K562 (cell line): ENCODE results near the gene USP5. TPM values are rescaled to one million over a fixed set of nuclear protein-coding genes. Genes with fewer than 3 reads are reported as not detected.

Experiments used
- ETV5 ChIP-seq: sonication (generic); formaldehyde crosslinking; IDR thresholded peaks from 2 replicates; pipeline ENCODE4 v1.4.0; 2020; ENCODE audit warnings: low read depth, mild to moderate bottlenecking, missing genetic modification reagents
- HMG20B ChIP-seq: fragments of 250-450 bp; sonication (Bioruptor Pico); IDR thresholded peaks from 2 replicates; pipeline ENCODE4 v1.5.0; 2021; ENCODE audit warnings: mild to moderate bottlenecking
- JUND ChIP-seq, 2 experiments: IDR thresholded peaks; 2 replicates in 1 of 2; 3 replicates in 1 of 2; pipeline ENCODE4 v1.6.1; 2011; ENCODE audit warnings: borderline replicate concordance in 2 of 2, low read depth in 2 of 2, low read length in 2 of 2, improper control_type of control experiment in 1 of 2, missing biosample characterization in 1 of 2, missing genetic modification characterization in 1 of 2, missing genetic modification reagents in 1 of 2
- KHSRP ChIP-seq: fragments of 450-650 bp; IDR thresholded peaks from 2 replicates; pipeline ENCODE4 v1.6.1; 2017
- MCM2 ChIP-seq: fragments of 450-650 bp; IDR thresholded peaks from 2 replicates; pipeline ENCODE4 v1.6.1; 2017; ENCODE audit warnings: low read depth, mild to moderate bottlenecking
- MTA1 ChIP-seq: fragments of 450-650 bp; IDR thresholded peaks from 2 replicates; pipeline ENCODE4 v1.6.1; 2017; ENCODE audit warnings: borderline replicate concordance
- NR2C1 ChIP-seq, 2 experiments: fragments of 450-650 bp; IDR thresholded peaks; 2 replicates each; pipeline ENCODE4 v1.6.1; 2017; ENCODE audit warnings: mild to moderate bottlenecking in 2 of 2, antibody characterized with exemption in 1 of 2, inconsistent platforms in 1 of 2, missing compliant biosample characterization in 1 of 2, missing genetic modification characterization in 1 of 2
- OTX1 ChIP-seq: fragments of 450-650 bp; formaldehyde crosslinking; IDR thresholded peaks from 2 replicates; pipeline ENCODE4 v1.4.0; 2022; ENCODE audit warnings: mild to moderate bottlenecking
- POLR2A ChIP-seq: fragments of 450-650 bp; conservative IDR thresholded peaks from 2 replicates; pipeline ENCODE4 v1.6.1; 2016
- POLR2AphosphoS2 ChIP-seq: IDR thresholded peaks from 2 replicates; pipeline ENCODE4 v1.6.1; 2012; ENCODE audit warnings: low read length, improper control_type of control experiment
- POLR2G ChIP-seq: fragments of 200-400 bp; formaldehyde crosslinking; IDR thresholded peaks from 2 replicates; pipeline ENCODE4 v1.6.1; 2017; ENCODE audit warnings: low read depth, mild to moderate bottlenecking, antibody characterized with exemption, low read length, moderate library complexity
- SETDB1 ChIP-seq: IDR thresholded peaks from one replicate; pipeline ENCODE4 v1.6.1; 2012; ENCODE audit warnings: low read length, control low read depth, inconsistent platforms
- TAF15 ChIP-seq: fragments of 200-400 bp; formaldehyde crosslinking; IDR thresholded peaks from 2 replicates; pipeline ENCODE4 v1.6.1; 2017; ENCODE audit warnings: mild to moderate bottlenecking, low read depth, low read length, moderate library complexity
- TAF7 ChIP-seq: fragments of 450-650 bp; IDR thresholded peaks from 2 replicates; pipeline ENCODE4 v1.6.1; 2016; ENCODE audit warnings: missing genetic modification characterization, missing compliant biosample characterization
- TAL1 ChIP-seq: fragments of 450-650 bp; IDR thresholded peaks from 2 replicates; pipeline ENCODE4 v1.6.1; 2016; ENCODE audit warnings: mild to moderate bottlenecking
- TBP ChIP-seq: optimal IDR thresholded peaks from 2 replicates; pipeline ENCODE3; 2011; ENCODE audit warnings: low read depth, low read length, improper control_type of control experiment
- ZNF445 ChIP-seq: fragments of 250-450 bp; sonication (Bioruptor Pico); IDR thresholded peaks from 2 replicates; pipeline ENCODE4 v1.4.0; 2020; ENCODE audit warnings: low read depth, mild to moderate bottlenecking, moderate library complexity
- ZNF717 ChIP-seq: fragments of 250-450 bp; sonication (Bioruptor Pico); IDR thresholded peaks from 2 replicates; pipeline ENCODE4 v1.5.0; 2021
- polyA plus RNA-seq, 8 experiments: library from polyadenylated mRNA; depleted of rRNA in 4 of 8; stranded (reverse) in 5 of 8; unstranded in 3 of 8; fragments of >200 nt; fragmentation: Nextera tagmentation in 2 of 8; fragmentation: Illumina TruSeq in 1 of 8; extraction: Ambion mirVana in 2 of 8; extraction: Trizol in 1 of 8; gene quantifications; 2 replicates each; pipeline versions ENCODE4 v1.2.1 to v1.2.3, GENCODE V29; 2011 to 2014; ENCODE audit warnings: inconsistent platforms in 1 of 8, missing spikeins in 1 of 8
- total RNA-seq, 7 experiments: library from RNA; depleted of rRNA in 6 of 7; stranded (reverse); fragments of >200 nt in 6 of 7; fragmentation: Illumina TruSeq in 2 of 7; extraction: Trizol in 2 of 7; gene quantifications; 2 replicates each; pipeline versions ENCODE4 v1.2.1 to v1.2.3, GENCODE V29; 2011 to 2021; ENCODE audit warnings: low replicate concordance in 1 of 7
- TF ChIP-seq, protein P1 (sequence below): fragments of 250-450 bp; sonication (Bioruptor Pico); IDR thresholded peaks from 2 replicates; pipeline ENCODE4 v1.8.0; 2022; ENCODE audit warnings: inconsistent platforms, mild to moderate bottlenecking, moderate library complexity, borderline replicate concordance
- TF ChIP-seq, protein P2 (sequence below): fragments of 250-450 bp; sonication (Bioruptor Pico); IDR thresholded peaks from 2 replicates; pipeline ENCODE4 v1.4.0; 2020; ENCODE audit warnings: borderline replicate concordance
- TF ChIP-seq, protein P3 (sequence below): fragments of 250-450 bp; sonication (Bioruptor Pico); IDR thresholded peaks from 2 replicates; pipeline ENCODE4 v1.8.0; 2021; ENCODE audit warnings: borderline replicate concordance, mild to moderate bottlenecking, moderate library complexity; ENCODE audit not compliant: poor library complexity, severe bottlenecking
- TF ChIP-seq, protein P4 (sequence below): sonication (generic); formaldehyde crosslinking; IDR thresholded peaks from 2 replicates; pipeline ENCODE4 v1.8.0; 2022; ENCODE audit warnings: missing genetic modification reagents, mild to moderate bottlenecking, moderate library complexity, borderline replicate concordance

Gene USP5
- total and polyA plus RNA-seq, 9 of the 15 experiments (the other 6 are each of a cell fraction or from before 2014, with no cell fraction given): 1.4 to 107 (median 48.6) TPM

DNA sequence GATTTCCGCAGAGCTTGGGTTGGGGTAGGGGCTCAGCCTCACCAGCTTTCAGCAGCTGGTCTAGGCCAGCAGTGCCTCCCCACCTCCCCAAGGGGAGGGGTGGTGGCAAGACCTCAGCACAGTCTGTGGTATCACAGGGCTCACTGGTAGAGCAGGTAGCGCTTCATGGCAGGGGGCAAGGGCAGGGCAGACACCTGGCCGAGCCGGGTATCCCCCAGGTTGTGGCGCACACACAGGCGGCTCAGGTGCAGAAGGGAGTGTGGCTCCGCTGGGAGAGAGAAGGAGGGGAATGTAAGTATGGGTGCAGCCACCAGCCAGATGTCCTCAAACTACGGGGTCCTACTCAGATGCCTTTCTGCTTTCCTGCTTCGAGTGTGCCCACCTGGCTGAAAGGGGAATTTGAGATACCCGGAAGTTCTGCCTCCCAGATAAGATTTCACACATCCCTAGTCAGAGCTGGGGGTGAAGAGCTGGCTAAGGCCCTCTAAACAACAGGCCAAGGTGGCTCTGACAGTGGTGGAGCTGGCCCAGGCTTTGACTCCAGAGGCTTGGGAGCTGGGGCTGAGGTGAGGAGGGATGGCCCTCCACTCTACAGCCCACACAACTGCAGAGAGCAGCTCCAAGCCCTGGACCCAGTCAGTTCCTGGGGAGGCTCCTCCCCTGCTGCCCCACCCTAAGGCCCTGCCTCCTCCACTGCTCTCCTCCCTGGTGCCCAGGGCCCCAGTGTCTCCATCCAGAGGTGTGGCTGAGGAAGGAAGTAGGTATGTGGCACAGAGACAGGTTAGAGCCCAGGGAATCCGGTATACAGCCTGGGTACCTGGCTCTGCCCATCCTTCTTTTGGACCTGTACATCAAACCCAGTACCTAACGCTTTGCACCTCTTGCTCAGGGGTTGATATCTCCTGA, 19.4 kb downstream of the USP5 start (continued):
- TF ChIP-seq, protein P1, sequence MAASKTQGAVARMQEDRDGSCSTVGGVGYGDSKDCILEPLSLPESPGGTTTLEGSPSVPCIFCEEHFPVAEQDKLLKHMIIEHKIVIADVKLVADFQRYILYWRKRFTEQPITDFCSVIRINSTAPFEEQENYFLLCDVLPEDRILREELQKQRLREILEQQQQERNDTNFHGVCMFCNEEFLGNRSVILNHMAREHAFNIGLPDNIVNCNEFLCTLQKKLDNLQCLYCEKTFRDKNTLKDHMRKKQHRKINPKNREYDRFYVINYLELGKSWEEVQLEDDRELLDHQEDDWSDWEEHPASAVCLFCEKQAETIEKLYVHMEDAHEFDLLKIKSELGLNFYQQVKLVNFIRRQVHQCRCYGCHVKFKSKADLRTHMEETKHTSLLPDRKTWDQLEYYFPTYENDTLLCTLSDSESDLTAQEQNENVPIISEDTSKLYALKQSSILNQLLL: no peak
- TF ChIP-seq SETDB1 (no peak), KHSRP (no peak), MCM2 (no peak), HMG20B (CRISPR knock-in tag) (no peak), ZNF445 (no peak), POLR2AphosphoS2 (peak; percentile 90), TBP (no peak), TAF15 (no peak), TAF7 (tag) (no peak), NR2C1 (IDR thresholded peaks at IDR 0.05) (no peak), NR2C1 (tag; IDR thresholded peaks at IDR 0.05) (no peak), JUND (IDR thresholded peaks at IDR 0.05; ENCODE audit: borderline replicate concordance, low read depth, low read length) (no peak), JUND (tag; IDR thresholded peaks at IDR 0.05; ENCODE audit: borderline replicate concordance, low read depth, low read length) (no peak), TAL1 (no peak), ETV5 (no peak), MTA1 (no peak), ZNF717 (no peak), POLR2A (peak; percentile 70), POLR2G (peak; percentile 63), OTX1 (CRISPR knock-in tag) (0 out of 2 replicates have a peak, but pooled peaks have one; percentile 5)
- TF ChIP-seq, protein P2, sequence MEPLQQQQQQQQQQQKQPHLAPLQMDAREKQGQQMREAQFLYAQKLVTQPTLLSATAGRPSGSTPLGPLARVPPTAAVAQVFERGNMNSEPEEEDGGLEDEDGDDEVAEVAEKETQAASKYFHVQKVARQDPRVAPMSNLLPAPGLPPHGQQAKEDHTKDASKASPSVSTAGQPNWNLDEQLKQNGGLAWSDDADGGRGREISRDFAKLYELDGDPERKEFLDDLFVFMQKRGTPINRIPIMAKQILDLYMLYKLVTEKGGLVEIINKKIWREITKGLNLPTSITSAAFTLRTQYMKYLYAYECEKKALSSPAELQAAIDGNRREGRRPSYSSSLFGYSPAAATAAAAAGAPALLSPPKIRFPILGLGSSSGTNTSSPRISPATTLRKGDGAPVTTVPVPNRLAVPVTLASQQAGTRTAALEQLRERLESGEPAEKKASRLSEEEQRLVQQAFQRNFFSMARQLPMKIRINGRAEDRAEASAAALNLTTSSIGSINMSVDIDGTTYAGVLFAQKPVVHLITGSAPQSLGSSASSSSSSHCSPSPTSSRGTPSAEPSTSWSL (CRISPR knock-in tag): no peak
- TF ChIP-seq, protein P3, sequence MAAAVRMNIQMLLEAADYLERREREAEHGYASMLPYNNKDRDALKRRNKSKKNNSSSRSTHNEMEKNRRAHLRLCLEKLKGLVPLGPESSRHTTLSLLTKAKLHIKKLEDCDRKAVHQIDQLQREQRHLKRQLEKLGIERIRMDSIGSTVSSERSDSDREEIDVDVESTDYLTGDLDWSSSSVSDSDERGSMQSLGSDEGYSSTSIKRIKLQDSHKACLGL: no peak
- TF ChIP-seq, protein P4, sequence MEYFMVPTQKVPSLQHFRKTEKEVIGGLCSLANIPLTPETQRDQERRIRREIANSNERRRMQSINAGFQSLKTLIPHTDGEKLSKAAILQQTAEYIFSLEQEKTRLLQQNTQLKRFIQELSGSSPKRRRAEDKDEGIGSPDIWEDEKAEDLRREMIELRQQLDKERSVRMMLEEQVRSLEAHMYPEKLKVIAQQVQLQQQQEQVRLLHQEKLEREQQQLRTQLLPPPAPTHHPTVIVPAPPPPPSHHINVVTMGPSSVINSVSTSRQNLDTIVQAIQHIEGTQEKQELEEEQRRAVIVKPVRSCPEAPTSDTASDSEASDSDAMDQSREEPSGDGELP (CRISPR knock-in tag): no peak
